Right cardiac atrium (tissue), 5 donors: ENCODE data around the gene YDJC. TPM values are rescaled to one million over a fixed set of nuclear protein-coding genes. Genes with fewer than 3 reads are reported as not detected.
"Not testable (repeated sequence)": the region's sequence is repeated elsewhere in the genome, so short reads cannot be mapped to it uniquely, and the experiment has no call there.

Experiments
- ATAC-seq, 2 donors: fragments of 200-7000 bp; cut with Tn5 transposase; one replicate each; pipeline versions ENCODE4 v1.8.0 to v1.9.1; 2020; ENCODE audit warnings: moderate library complexity in 2 of 2, mild to moderate bottlenecking in 1 of 2
- DNase-seq, 3 donors: peaks; one replicate each; pipeline ENCODE4 v3.0.0-alpha.2; 2020
- H3K27ac ChIP-seq: one replicate; pipeline ENCODE4 v1.5.1; 2013; ENCODE audit warnings: mild to moderate bottlenecking, low read length, control low read depth, moderate library complexity
- H3K27me3 ChIP-seq: one replicate; pipeline ENCODE4 v1.6.1; 2013; ENCODE audit not compliant: control insufficient read depth, insufficient read depth
- H3K4me1 ChIP-seq: one replicate; pipeline ENCODE4 v1.6.1; 2013; ENCODE audit warnings: low read length; ENCODE audit not compliant: control insufficient read depth, insufficient read depth
- H3K4me3 ChIP-seq: one replicate; pipeline ENCODE4 v1.5.1; 2013; ENCODE audit warnings: low read length, control low read depth
- H3K9me3 ChIP-seq: one replicate; pipeline ENCODE4 v1.6.1; 2013; ENCODE audit warnings: low read length; ENCODE audit not compliant: control insufficient read depth
- WGBS: extraction: QIAGEN DNeasy Blood & Tissue Kit; methylation state at CpG from one replicate; pipeline ENCODE4 v1.1.7; 2013; 5-methylcytosine and 5-hydroxymethylcytosine counted together
- intact Hi-C, 4 donors: fragments of 100-400 bp; cut with DNase I; formaldehyde crosslinking; loops; one replicate each; pipeline versions ENCODE4 v1.11.0 to v1.14.0; 2022 to 2023
- polyA plus RNA-seq: library from polyadenylated mRNA; stranded (reverse); fragments of 200-250 nt; gene quantifications from one replicate; pipeline ENCODE4 v1.2.3, GENCODE V29; 2013
- total RNA-seq, 4 donors: library from RNA; stranded (reverse); fragmentation: NEBNext Ultra II Directional; extraction: Animal tissue kit (Norgen Biotek cat#: 25700); gene quantifications; one replicate each; pipeline ENCODE4 v1.2.1, GENCODE V29; 2021
- donor health status: healthy with polysubstance abuse.
- donor health status: DM: no; HTN: yes; CAD: no.
- donor health status: DM: no; HTN: no; CAD: no.
- donor health status: DM: no; HTN: yes; CAD: no; lungs with severe emphysema.
- donor health status: DM: yes; HTN: yes; CAD: no.

The YDJC gene
- total and polyA plus RNA-seq, 5 donors, result 3.6 to 7.9 (median 5.7) TPM

DNA sequence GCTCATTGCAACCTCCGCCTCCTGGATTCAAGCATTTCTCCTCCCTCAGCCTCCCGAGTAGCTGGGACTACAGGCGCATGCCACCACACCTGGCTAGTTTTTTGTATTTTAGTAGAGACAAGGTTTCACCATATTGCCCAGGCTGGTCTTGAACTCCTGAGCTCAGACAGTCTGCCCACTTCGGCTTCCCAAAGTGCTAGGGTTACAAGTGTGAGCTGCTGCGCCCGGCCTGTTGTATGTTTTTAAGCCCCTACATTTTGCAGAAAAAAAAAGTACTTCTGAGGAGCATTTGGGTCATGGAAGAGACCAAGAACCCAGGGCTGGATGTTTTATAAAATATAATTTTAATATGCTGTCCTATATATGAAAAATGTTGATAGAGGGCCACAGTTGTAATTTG lies 12.5 kb downstream of the YDJC start:
- DNase-seq, intact Hi-C loops, H3K4me1 ChIP-seq, H3K27me3 ChIP-seq, ATAC-seq, H3K27ac ChIP-seq, H3K9me3 ChIP-seq, H3K4me3 ChIP-seq: not testable (repeated sequence)
- 96% methylated on average over 6 of the region's 6 CpGs for WGBS

DNA sequence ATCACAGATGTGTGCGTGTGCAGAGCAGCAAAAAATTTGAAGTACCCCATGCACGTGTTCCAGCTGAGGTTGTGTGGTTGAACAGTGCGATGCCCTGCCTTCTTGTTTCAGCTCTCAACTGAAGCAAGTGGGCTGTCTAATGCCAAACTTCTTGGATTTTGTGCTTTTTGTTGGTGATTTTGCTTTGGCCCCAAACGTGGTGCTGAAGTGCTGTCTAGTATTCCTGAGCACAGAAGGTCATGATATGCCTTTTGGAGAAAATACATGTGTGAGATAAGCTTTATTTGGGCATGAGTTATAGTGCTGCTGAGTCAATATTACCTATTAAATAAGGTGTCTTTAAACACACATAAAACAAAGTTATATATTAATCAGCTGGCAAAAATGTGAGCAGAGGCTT lies 14.1 kb downstream of the YDJC start:
- peaks cover 3% of the 10 kb centered on the region for H3K4me1 ChIP-seq
- no peak for ATAC-seq
- intact Hi-C loops, result no loop called here
- DNase-seq, result no peak
- no peak overlapping the region for H3K27ac ChIP-seq
- 82% methylated on average over 4 of the region's 4 CpGs for WGBS
- no peaks in the 10 kb centered on the region for H3K27me3 ChIP-seq
- no peaks in the 10 kb centered on the region for H3K9me3 ChIP-seq
- no peak overlapping the region for H3K4me3 ChIP-seq

DNA sequence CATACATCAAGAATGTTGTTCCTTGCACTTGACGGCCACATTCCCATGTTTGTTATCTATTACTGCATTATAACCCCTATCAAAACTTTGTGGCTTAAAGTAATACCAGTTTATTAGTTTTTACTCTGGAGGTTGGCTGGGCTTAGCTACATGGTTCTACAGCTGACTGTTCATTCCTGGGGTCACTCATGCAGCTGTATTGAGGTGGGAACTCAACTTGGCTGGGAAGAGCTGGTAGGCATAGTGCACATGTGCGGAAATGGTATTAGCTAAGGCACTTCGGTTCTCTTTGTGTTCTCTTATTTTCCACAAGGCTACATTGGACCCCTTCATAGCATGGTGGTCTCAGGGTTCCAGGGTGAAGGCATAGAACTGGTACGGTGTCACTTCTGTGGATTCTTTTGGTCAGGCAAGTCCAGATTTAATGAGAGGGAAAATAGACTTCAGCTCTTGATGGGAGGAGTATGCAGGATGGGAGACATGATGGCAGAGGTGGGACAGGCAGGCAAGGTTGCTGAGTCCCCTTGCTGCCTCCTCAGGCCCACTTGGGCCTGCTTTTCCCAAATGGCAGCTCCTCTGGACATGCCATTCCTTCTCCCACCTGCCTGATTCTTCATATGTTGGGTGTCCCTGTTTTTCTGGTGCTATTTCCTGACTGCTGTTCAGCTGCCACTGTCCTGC lies 16.1 kb downstream of the YDJC start:
- H3K4me1 ChIP-seq, result peaks cover 2% of the 10 kb centered on the region
- 93% methylated on average over 4 of the region's 4 CpGs for WGBS

GRCh38 chr22:21612858-21613257 lies 17.0 kb downstream of the YDJC start:
- intact Hi-C loops, result no loop called here
- no peaks in the 10 kb centered on the region for H3K9me3 ChIP-seq
- no peak overlapping the region for H3K4me3 ChIP-seq
- ATAC-seq (no peak), DNase-seq (peak in 1 of 3 donors; percentile 10)
- H3K27ac ChIP-seq, result no peak overlapping the region
- no peaks in the 10 kb centered on the region for H3K27me3 ChIP-seq
- WGBS, result 90% methylated on average over 7 of the region's 7 CpGs
- peaks cover 2% of the 10 kb centered on the region for H3K4me1 ChIP-seq

More for the DNA sequence above, 16.1 kb downstream of the YDJC start:
- H3K4me3 ChIP-seq, result no peak overlapping the region
- intact Hi-C loops, result no loop called here
- DNase-seq, result no peak
- H3K9me3 ChIP-seq, result no peaks in the 10 kb centered on the region
- ATAC-seq, result no peak
- H3K27me3 ChIP-seq, result no peaks in the 10 kb centered on the region
- no peak overlapping the region for H3K27ac ChIP-seq

DNA sequence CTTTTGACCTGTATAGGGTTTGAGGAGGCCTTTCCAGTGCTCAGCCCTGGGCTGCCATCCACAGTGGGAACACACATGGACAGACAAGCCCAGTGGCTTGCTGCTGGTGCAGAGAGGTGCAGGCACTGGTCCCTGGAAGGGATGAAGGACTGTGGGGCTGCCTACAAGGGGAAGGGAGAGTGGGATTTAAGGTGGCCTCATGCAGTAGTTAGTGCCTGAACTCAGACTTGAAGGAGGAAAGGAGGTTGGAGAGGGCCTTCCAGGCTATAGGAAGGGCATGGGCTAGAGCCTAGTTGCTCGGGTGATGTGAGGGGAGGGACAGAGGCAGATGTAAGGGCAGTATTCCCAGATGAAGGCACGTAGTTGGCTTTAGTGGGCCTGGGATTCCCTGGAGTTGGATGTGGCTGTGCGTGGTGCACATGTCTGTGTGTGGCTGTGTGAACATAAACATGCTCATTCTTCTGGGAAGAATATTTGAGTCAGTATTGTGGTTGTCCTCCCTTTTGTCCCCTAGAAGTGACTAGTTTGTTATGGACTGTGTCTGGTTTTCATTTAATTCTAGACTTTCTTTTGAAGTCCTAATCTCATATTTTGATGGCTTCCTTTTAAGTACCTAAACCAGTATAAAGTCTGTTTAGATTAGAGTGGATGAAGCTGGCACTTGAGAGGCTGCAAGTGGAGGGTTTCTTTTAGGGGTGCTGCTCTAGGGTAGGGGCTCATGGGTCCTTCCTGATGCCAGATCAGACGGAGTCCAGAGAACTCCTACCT lies 18.4 kb downstream of the YDJC start:
- Histone ChIP-seq H3K27ac (no peak overlapping the region), H3K27me3 (no peaks in the 10 kb centered on the region), H3K4me3 (no peak overlapping the region), H3K4me1 (peaks cover 4% of the 10 kb centered on the region), H3K9me3 (no peaks in the 10 kb centered on the region)
- peak in 1 of 3 donors; percentile 25 for DNase-seq
- ATAC-seq, result peak in 1 of 2 donors; percentile 15
- intact Hi-C loops, result no loop called here
- 90% methylated on average over 4 of the region's 4 CpGs for WGBS

DNA sequence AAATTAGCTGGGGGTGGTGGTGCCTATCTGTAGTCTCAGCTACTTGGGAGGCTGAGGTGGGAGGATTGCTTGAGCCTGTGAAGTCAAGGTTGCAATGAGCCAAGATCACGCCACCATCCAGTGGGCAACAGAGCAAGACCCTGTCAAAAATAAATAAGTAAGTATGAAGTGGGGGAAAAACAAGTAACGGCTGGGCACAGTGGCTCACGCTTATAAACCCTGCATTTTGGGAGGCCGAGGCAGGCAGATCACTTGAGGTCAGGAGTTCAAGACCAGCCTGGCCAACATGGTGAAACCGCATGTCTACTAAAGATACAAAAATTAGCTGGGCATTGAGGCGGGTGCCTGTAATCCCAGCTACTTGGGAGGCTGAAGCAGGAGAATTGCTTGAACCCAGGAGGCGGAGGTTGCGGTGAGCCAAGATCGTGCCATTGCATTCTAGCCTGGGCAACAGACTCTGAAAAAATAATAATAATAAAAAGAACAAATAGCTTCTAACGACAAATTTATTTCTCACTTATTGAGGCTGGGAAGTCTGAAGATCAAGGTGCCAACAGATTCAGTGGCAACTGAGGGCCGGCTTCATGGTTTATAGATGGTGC lies 20.2 kb downstream of the YDJC start:
- 97% methylated on average over 11 of the region's 11 CpGs for WGBS
- intact Hi-C loops, result not testable (repeated sequence)

GRCh38 chr22:21606775-21607174 lies 23.0 kb downstream of the YDJC start:
- ATAC-seq (peak in 1 of 2 donors; percentile 17), DNase-seq (no peak)
- H3K4me1 ChIP-seq, result peaks cover 7% of the 10 kb centered on the region
- intact Hi-C loops, result no loop called here
- H3K4me3 ChIP-seq, result no peak overlapping the region
- H3K27me3 ChIP-seq, result no peaks in the 10 kb centered on the region
- WGBS, result 97% methylated on average over 8 of the region's 8 CpGs
- H3K9me3 ChIP-seq, result no peaks in the 10 kb centered on the region
- no peak overlapping the region for H3K27ac ChIP-seq

More for the DNA sequence above, 20.2 kb downstream of the YDJC start:
- H3K27ac ChIP-seq, ATAC-seq, DNase-seq, H3K27me3 ChIP-seq, H3K4me3 ChIP-seq, H3K9me3 ChIP-seq, H3K4me1 ChIP-seq: not testable (repeated sequence)

DNA sequence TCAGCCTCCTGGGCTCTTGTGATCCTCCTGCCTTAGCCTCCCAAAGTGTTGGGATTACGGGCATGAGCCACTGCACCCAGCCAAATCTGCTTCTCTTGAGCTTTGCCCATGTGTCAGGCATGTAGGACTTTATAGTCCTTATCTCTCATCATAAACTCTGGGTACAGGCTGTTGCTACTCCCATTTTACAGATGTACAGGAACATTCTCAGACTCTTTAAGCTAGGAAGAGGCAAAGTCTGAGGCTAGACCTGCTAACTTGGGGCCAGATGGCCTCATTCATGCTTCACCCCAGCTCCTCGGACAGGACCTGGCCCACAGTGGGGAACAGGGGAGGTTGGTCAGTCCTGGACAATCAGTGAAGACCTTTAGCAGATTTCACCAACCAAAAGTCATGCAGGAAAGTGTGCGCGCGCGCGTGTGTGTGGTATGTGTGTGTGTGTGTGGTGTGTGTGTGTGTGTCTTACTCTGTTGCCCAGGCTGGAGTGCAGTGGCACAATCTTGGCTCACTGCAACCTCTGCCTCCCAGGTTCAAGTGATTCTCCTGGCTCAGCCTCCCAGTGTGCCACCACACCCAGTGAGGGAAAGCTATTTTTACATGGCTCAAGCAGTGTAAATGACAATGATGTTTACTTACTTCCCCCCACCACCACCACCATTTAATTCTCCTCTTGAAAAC lies 23.8 kb downstream of the YDJC start:
- intact Hi-C loops, result no loop called here
- Histone ChIP-seq H3K27me3 (no peaks in the 10 kb centered on the region), H3K4me3 (no peak overlapping the region), H3K27ac (no peak overlapping the region), H3K9me3 (no peaks in the 10 kb centered on the region), H3K4me1 (peaks cover 7% of the 10 kb centered on the region)
- ATAC-seq (no peak), DNase-seq (no peak)
- 97% methylated on average over 7 of the region's 7 CpGs for WGBS

GRCh38 chr22:21603973-21604372 lies 25.8 kb downstream of the YDJC start:
- DNase-seq, result no peak
- no peak overlapping the region for H3K27ac ChIP-seq
- WGBS, result 79% methylated on average over 9 of the region's 9 CpGs
- intact Hi-C loops, result no loop called here
- no peak for ATAC-seq
- H3K27me3 ChIP-seq, result no peaks in the 10 kb centered on the region
- H3K4me3 ChIP-seq, result no peak overlapping the region
- peaks cover 7% of the 10 kb centered on the region for H3K4me1 ChIP-seq
- H3K9me3 ChIP-seq, result no peaks in the 10 kb centered on the region

GRCh38 chr22:21602579-21602978 lies 27.2 kb downstream of the YDJC start:
- 92% methylated on average over 6 of the region's 6 CpGs for WGBS
- DNase-seq (no peak), ATAC-seq (no peak)
- intact Hi-C loops, result no loop called here
- Histone ChIP-seq H3K9me3 (no peaks in the 10 kb centered on the region), H3K27ac (no peak overlapping the region), H3K4me3 (no peak overlapping the region), H3K4me1 (peaks cover 5% of the 10 kb centered on the region), H3K27me3 (no peaks in the 10 kb centered on the region)
